ENCODE data around the gene LTB. TPM values are rescaled to one million over a fixed set of nuclear protein-coding genes. Genes with fewer than 3 reads are reported as not detected.

LTB gene
- total and polyA plus RNA-seq, 5 donors, result 0.59 to 1.5 (median 0.61) TPM; not detected in 1

DNA sequence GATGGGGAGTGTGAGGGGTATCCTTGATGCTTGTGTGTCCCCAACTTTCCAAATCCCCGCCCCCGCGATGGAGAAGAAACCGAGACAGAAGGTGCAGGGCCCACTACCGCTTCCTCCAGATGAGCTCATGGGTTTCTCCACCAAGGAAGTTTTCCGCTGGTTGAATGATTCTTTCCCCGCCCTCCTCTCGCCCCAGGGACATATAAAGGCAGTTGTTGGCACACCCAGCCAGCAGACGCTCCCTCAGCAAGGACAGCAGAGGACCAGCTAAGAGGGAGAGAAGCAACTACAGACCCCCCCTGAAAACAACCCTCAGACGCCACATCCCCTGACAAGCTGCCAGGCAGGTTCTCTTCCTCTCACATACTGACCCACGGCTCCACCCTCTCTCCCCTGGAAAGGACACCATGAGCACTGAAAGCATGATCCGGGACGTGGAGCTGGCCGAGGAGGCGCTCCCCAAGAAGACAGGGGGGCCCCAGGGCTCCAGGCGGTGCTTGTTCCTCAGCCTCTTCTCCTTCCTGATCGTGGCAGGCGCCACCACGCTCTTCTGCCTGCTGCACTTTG is 6.8 kb downstream of the LTB start, which contains the start of gene TNF:
TNF (plus strand) TSS at position 231 of the 567 bp plus-strand sequence; CDS start at position 408, 177 bp downstream.
- H3K4me3 ChIP-seq (ENCODE audit: low read length), result peak within 1 kb of the TSS; percentile 34

DNA sequence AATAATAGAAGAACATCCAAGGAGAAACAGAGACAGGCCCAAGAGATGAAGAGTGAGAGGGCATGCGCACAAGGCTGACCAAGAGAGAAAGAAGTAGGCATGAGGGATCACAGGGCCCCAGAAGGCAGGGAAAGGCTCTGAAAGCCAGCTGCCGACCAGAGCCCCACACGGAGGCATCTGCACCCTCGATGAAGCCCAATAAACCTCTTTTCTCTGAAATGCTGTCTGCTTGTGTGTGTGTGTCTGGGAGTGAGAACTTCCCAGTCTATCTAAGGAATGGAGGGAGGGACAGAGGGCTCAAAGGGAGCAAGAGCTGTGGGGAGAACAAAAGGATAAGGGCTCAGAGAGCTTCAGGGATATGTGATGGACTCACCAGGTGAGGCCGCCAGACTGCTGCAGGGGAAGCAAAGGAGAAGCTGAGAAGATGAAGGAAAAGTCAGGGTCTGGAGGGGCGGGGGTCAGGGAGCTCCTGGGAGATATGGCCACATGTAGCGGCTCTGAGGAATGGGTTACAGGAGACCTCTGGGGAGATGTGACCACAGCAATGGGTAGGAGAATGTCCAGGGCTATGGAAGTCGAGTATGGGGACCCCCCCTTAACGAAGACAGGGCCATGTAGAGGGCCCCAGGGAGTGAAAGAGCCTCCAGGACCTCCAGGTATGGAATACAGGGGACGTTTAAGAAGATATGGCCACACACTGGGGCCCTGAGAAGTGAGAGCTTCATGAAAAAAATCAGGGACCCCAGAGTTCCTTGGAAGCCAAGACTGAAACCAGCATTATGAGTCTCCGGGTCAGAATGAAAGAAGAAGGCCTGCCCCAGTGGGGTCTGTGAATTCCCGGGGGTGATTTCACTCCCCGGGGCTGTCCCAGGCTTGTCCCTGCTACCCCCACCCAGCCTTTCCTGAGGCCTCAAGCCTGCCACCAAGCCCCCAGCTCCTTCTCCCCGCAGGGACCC is 7.8 kb downstream of the LTB start:
- H3K27me3 ChIP-seq (ENCODE audit: control insufficient read depth, insufficient read depth), result no peaks in the 10 kb centered on the region
- ATAC-seq (no peak), DNase-seq (no peak)
- H3K4me1 ChIP-seq (ENCODE audit: control insufficient read depth, insufficient read depth, low read length), result no peaks in the 10 kb centered on the region
- H3K27ac ChIP-seq (ENCODE audit: low read length), result no peak overlapping the region
- WGBS, result 81% methylated on average over 14 of the region's 14 CpGs
- no peak overlapping the region for H3K4me3 ChIP-seq (ENCODE audit: low read length)
- no peaks in the 10 kb centered on the region for H3K9me3 ChIP-seq (ENCODE audit: control insufficient read depth, low read length)
- intact Hi-C loops (cut with DNase I), result no loop called here

More for the DNA sequence above, 6.8 kb downstream of the LTB start, which contains the start of gene TNF:
- Histone ChIP-seq H3K27ac (ENCODE audit: low read length) (peak within 1 kb of the TSS; percentile 22), H3K4me1 (ENCODE audit: control insufficient read depth, insufficient read depth, low read length) (no peaks in the 10 kb centered on the region), H3K9me3 (ENCODE audit: control insufficient read depth, low read length) (no peaks in the 10 kb centered on the region), H3K27me3 (ENCODE audit: control insufficient read depth, insufficient read depth) (no peaks in the 10 kb centered on the region)
- peak; percentile 32 to 65 for ATAC-seq
- intact Hi-C loops (cut with DNase I), result no loop called here
- peak; percentile 46 to 79 (median 71) for DNase-seq
- 53% methylated on average over 19 of the region's 19 CpGs for WGBS

DNA sequence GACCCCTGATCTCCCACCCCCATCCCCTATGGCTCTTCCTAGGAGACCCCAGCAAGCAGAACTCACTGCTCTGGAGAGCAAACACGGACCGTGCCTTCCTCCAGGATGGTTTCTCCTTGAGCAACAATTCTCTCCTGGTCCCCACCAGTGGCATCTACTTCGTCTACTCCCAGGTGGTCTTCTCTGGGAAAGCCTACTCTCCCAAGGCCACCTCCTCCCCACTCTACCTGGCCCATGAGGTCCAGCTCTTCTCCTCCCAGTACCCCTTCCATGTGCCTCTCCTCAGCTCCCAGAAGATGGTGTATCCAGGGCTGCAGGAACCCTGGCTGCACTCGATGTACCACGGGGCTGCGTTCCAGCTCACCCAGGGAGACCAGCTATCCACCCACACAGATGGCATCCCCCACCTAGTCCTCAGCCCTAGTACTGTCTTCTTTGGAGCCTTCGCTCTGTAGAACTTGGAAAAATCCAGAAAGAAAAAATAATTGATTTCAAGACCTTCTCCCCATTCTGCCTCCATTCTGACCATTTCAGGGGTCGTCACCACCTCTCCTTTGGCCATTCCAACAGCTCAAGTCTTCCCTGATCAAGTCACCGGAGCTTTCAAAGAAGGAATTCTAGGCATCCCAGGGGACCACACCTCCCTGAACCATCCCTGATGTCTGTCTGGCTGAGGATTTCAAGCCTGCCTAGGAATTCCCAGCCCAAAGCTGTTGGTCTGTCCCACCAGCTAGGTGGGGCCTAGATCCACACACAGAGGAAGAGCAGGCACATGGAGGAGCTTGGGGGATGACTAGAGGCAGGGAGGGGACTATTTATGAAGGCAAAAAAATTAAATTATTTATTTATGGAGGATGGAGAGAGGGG is 8.8 kb downstream of the LTB start:
- intact Hi-C loops (cut with DNase I), result no loop called here
- no peaks in the 10 kb centered on the region for H3K4me1 ChIP-seq (ENCODE audit: control insufficient read depth, insufficient read depth, low read length)
- ATAC-seq (no peak), DNase-seq (no peak)
- no peaks in the 10 kb centered on the region for H3K9me3 ChIP-seq (ENCODE audit: control insufficient read depth, low read length)
- no peak overlapping the region for H3K27ac ChIP-seq (ENCODE audit: low read length)
- no peaks in the 10 kb centered on the region for H3K27me3 ChIP-seq (ENCODE audit: control insufficient read depth, insufficient read depth)
- no peak overlapping the region for H3K4me3 ChIP-seq (ENCODE audit: low read length)
- WGBS, result 89% methylated on average over 9 of the region's 9 CpGs

DNA sequence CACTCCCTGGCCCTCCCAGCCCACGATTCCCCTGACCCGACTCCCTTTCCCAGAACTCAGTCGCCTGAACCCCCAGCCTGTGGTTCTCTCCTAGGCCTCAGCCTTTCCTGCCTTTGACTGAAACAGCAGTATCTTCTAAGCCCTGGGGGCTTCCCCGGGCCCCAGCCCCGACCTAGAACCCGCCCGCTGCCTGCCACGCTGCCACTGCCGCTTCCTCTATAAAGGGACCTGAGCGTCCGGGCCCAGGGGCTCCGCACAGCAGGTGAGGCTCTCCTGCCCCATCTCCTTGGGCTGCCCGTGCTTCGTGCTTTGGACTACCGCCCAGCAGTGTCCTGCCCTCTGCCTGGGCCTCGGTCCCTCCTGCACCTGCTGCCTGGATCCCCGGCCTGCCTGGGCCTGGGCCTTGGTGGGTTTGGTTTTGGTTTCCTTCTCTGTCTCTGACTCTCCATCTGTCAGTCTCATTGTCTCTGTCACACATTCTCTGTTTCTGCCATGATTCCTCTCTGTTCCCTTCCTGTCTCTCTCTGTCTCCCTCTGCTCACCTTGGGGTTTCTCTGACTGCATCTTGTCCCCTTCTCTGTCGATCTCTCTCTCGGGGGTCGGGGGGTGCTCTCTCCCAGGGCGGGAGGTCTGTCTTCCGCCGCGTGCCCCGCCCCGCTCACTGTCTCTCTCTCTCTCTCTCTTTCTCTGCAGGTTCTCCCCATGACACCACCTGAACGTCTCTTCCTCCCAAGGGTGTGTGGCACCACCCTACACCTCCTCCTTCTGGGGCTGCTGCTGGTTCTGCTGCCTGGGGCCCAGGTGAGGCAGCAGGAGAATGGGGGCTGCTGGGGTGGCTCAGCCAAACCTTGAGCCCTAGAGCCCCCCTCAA is 9.9 kb downstream of the LTB start, which contains the start of gene LTA:
LTA (plus strand) TSS at position 249 of the 871 bp plus-strand sequence; CDS start at position 703, 454 bp downstream.
- Histone ChIP-seq H3K27me3 (ENCODE audit: control insufficient read depth, insufficient read depth) (no peaks in the 10 kb centered on the region), H3K9me3 (ENCODE audit: control insufficient read depth, low read length) (no peaks in the 10 kb centered on the region), H3K4me1 (ENCODE audit: control insufficient read depth, insufficient read depth, low read length) (no peaks in the 10 kb centered on the region), H3K27ac (ENCODE audit: low read length) (no peak within 1 kb of the TSS), H3K4me3 (ENCODE audit: low read length) (no peak within 1 kb of the TSS)
- 87% methylated on average over 27 of the region's 27 CpGs for WGBS
- DNase-seq (no peak), ATAC-seq (no peak)
- intact Hi-C loops (cut with DNase I), result no loop called here

DNA sequence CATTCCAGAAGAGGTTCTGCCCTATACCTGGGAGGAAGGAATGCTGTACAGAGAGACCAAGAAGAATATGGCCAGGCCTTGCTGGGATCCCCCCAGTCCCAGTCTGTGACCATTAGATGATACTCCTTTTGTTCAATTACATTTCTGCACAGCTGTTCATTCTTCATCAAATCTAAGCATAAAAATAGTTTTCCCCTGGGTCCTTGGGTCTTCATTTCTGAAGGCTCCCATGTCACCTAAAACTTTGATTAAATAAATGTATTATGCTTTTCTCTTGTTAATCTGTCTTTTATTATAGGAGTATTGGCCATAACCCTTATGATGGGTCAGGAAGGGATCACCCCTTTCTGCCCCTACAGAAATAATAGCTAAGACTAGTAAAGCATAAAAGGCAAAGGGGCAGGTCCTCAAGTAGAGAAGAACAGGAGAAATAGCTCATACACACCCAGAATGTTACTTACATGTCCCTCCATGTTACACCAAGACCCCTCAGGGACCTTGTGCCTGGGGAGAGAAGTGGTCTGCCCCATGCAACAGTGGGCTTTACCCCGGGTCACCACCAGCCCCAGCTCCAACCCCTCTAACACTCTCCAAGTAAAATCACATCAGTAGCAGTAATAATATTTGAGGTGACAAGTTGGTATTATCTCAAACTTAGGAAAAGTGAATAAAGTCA is 12.2 kb downstream of the LTB start:
- no peak for ATAC-seq
- 76% methylated on average over 1 of the region's 1 CpG for WGBS
- Histone ChIP-seq H3K4me1 (ENCODE audit: control insufficient read depth, insufficient read depth, low read length) (no peaks in the 10 kb centered on the region), H3K27ac (ENCODE audit: low read length) (no peak overlapping the region), H3K9me3 (ENCODE audit: control insufficient read depth, low read length) (no peaks in the 10 kb centered on the region), H3K27me3 (ENCODE audit: control insufficient read depth, insufficient read depth) (no peaks in the 10 kb centered on the region), H3K4me3 (ENCODE audit: low read length) (no peak overlapping the region)
- DNase-seq, result no peak
- intact Hi-C loops (cut with DNase I), result no loop called here

DNA sequence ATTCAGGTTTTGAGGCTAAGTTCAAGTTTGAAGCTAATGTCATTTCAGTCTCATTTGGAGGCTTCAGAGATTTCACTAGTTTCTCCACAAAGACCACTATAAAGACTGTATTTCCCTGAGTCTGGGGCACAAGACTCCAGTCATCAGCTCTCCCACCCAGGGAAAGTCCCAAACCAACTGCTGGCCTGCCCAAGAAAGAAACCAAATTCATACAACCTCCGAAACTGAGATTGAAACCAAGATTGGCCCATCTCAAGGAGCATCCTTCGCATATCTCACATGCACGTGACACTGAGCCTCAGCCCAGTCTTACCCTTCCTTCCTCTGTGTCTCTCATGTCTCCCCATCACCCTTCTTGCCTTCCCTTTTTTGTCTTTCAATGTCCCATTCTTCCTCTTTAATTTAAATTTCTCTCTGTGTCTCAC is 13.7 kb downstream of the LTB start:
- Histone ChIP-seq H3K27ac (ENCODE audit: low read length) (no peak overlapping the region), H3K4me3 (ENCODE audit: low read length) (no peak overlapping the region), H3K27me3 (ENCODE audit: control insufficient read depth, insufficient read depth) (no peaks in the 10 kb centered on the region), H3K9me3 (ENCODE audit: control insufficient read depth, low read length) (no peaks in the 10 kb centered on the region), H3K4me1 (ENCODE audit: control insufficient read depth, insufficient read depth, low read length) (no peaks in the 10 kb centered on the region)
- intact Hi-C loops (cut with DNase I), result no loop called here
- ATAC-seq, result peak in 1 of 2 donors; percentile 32
- WGBS, result 70% methylated on average over 3 of the region's 3 CpGs
- DNase-seq, result no peak

DNA sequence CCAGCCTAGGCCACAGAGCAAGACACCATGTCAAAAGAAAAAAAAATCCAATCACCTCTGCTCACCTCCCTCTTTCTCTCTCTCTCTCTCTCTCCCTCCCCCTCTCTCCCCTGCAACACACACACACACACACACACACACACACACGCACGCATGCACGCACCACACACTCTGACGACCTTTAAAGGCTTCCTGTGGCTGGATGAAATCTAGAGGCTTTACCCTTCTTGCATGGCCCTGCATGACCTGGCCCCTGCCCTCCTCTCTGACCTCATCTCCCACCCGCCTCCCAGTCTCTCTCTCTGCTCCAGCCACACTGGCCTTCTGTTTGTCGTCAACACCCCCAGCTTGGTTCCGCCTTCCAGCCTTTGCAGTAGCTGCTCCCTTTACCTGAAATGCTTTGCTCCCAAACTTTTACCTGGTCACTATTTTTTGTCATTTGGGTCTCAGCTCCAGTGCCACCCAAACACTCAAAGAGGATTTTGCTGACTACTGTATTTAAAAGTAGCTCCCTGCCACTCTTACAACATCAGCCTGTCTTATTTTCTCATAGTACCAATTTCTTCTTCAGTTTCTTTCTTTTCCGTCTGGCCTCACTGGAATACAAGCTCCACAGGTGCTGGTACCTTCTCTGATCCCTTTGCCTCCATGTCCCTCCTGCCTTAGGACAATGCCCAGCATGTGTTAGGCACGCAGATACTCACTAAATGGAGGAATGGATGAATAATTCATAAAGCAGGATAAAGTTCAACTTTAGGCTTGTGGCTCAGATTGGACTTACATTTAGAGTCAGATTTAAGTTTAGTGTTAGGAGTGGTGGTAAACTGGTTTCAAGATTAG is 14.5 kb downstream of the LTB start:
- intact Hi-C loops (cut with DNase I), result no loop called here
- Histone ChIP-seq H3K27ac (ENCODE audit: low read length) (no peak overlapping the region), H3K27me3 (ENCODE audit: control insufficient read depth, insufficient read depth) (no peaks in the 10 kb centered on the region), H3K4me3 (ENCODE audit: low read length) (no peak overlapping the region), H3K9me3 (ENCODE audit: control insufficient read depth, low read length) (no peaks in the 10 kb centered on the region), H3K4me1 (ENCODE audit: control insufficient read depth, insufficient read depth, low read length) (no peaks in the 10 kb centered on the region)
- ATAC-seq (no peak), DNase-seq (no peak)
- WGBS, result 46% methylated on average over 9 of the region's 9 CpGs

DNA sequence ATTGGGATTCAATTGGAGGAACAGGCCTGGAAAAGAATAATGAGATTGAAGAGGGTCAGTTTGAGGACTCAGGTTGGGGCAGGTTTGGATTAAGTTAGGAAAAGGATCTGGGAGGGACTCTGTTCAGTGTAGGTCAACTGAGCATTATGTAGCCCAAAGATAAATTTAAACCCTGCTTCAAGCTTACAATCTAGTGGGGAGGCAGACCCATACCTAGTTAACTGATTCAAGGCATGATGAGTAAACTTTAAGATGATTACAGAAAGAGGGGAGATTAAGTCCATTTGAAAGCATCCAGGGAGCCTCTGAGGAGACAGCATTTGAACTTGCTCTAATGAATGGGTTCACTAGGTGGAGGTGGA is 21.5 kb downstream of the LTB start:
- intact Hi-C loops (cut with DNase I), result no loop called here
- Histone ChIP-seq H3K4me3 (ENCODE audit: low read length) (no peak overlapping the region), H3K4me1 (ENCODE audit: control insufficient read depth, insufficient read depth, low read length) (peaks cover 18% of the 10 kb centered on the region), H3K9me3 (ENCODE audit: control insufficient read depth, low read length) (no peaks in the 10 kb centered on the region), H3K27me3 (ENCODE audit: control insufficient read depth, insufficient read depth) (no peaks in the 10 kb centered on the region), H3K27ac (ENCODE audit: low read length) (peak overlapping the region; percentile 35)
- ATAC-seq (no peak), DNase-seq (no peak)

DNA sequence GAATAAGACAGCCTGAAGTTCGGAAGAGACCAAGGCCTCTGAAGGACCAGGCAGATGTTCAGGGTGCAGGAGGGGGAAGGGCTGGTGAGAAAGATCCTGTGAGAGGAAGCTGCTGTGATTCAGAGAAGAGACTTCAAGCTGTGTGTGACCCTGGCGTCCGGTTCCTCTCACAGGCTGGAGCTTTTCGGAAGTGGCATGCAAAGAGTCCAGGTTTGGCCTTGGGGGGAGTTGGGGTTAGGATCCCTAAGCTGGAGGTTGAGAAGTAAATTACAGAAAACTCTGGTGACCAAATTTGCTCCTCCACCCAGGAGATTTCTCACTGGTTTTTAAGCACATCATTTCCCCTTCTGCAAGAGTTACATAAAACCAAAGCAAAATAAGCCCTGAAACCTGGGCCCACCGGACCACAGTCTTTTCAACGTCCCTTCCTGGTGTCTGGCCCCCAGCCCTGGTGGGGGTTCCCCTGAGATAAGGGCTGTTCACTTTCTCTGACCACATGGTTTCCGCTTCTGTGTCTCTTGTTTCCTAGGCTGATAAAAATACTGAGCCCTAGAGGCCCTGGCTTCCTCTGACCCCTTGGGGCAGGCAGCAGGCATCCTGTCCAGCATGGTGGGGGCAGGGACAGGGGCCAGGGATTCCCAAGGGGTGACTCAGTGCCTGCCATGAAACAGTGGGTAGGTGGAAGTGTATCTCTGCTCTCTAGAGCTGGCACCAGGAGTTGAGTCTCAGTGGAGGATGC is 22.1 kb downstream of the LTB start:
- peak overlapping the region; percentile 50 for H3K27ac ChIP-seq (ENCODE audit: low read length)
- H3K9me3 ChIP-seq (ENCODE audit: control insufficient read depth, low read length), result no peaks in the 10 kb centered on the region
- H3K4me1 ChIP-seq (ENCODE audit: control insufficient read depth, insufficient read depth, low read length), result peaks cover 18% of the 10 kb centered on the region
- intact Hi-C loops (cut with DNase I), result no loop called here
- ATAC-seq, result peak; percentile 88 to 96
- 38% methylated on average over 7 of the region's 7 CpGs for WGBS
- H3K27me3 ChIP-seq (ENCODE audit: control insufficient read depth, insufficient read depth), result no peaks in the 10 kb centered on the region
- no peak overlapping the region for H3K4me3 ChIP-seq (ENCODE audit: low read length)
- peak; percentile 75 to 87 (median 87) for DNase-seq

All from right cardiac atrium (tissue), 5 donors.